ENCODE results near the gene ARHGEF17. TPM values are rescaled to one million over a fixed set of nuclear protein-coding genes. Genes with fewer than 3 reads are reported as not detected.

The ARHGEF17 gene
- polyA plus RNA-seq, 2 of the 4 experiments (the other 2 are of a cell fraction) = 7.0 to 16.2 TPM

DNA sequence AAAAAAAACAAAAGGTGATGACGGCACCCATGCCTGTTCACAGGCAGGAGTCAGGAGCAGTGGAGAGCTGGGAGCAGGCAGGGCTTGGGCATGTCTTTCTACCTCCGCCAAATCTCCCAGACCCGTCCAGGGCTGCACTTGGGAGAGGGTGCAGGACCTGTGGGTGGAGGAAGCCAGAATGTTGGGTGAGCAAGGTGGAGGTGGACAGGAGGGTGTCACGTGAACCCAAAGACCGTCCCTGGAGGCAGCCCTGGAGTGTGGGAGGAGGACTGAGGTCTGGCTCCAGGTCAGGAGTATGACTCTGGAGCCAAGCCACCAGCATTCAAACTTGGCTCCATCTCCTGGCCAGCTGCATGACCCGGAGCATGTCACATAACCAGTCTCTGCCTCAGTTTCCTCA, 41.6 kb downstream of the ARHGEF17 start (continued):
- TF ChIP-seq, protein P1, sequence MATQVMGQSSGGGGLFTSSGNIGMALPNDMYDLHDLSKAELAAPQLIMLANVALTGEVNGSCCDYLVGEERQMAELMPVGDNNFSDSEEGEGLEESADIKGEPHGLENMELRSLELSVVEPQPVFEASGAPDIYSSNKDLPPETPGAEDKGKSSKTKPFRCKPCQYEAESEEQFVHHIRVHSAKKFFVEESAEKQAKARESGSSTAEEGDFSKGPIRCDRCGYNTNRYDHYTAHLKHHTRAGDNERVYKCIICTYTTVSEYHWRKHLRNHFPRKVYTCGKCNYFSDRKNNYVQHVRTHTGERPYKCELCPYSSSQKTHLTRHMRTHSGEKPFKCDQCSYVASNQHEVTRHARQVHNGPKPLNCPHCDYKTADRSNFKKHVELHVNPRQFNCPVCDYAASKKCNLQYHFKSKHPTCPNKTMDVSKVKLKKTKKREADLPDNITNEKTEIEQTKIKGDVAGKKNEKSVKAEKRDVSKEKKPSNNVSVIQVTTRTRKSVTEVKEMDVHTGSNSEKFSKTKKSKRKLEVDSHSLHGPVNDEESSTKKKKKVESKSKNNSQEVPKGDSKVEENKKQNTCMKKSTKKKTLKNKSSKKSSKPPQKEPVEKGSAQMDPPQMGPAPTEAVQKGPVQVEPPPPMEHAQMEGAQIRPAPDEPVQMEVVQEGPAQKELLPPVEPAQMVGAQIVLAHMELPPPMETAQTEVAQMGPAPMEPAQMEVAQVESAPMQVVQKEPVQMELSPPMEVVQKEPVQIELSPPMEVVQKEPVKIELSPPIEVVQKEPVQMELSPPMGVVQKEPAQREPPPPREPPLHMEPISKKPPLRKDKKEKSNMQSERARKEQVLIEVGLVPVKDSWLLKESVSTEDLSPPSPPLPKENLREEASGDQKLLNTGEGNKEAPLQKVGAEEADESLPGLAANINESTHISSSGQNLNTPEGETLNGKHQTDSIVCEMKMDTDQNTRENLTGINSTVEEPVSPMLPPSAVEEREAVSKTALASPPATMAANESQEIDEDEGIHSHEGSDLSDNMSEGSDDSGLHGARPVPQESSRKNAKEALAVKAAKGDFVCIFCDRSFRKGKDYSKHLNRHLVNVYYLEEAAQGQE (IDR thresholded peaks at IDR 0.05) = no peak
- no peak for TF ChIP-seq NR3C1 (IDR thresholded peaks at IDR 0.05)

GRCh38 chr11:73350908-73351636, 43.0 kb downstream of the ARHGEF17 start:
- 22% methylated on average over 16 of the region's 16 CpGs for WGBS (ENCODE audit: missing lambda C conversion rate)
- Histone ChIP-seq H3K4me1 (no peaks in the 10 kb centered on the region), H3K4me3 (no peak overlapping the region), H3K4me2 (peak overlapping the region; percentile 32; the same call in 2 of the 3 replicates), H3K27ac (no peak overlapping the region), H3K9me3 (no peaks in the 10 kb centered on the region)
- ChIA-PET POLR2A (interaction anchor here (1.0 to 1.4 kb wide), 3 partner anchors 9 to 43 kb away, joined by 3 to 7 read pairs (median 4); no protein-coding TSS in a partner anchor), CTCF (interaction anchor here (0.5 to 39.3 kb wide), 50 partner anchors 11 to 1097 kb away, joined by 3 to 667 read pairs (median 4); partner anchors contain the start of genes ARHGEF17 and RELT)
- DNase-seq (ENCODE audit: low read depth in 1 of 2, low spot score in 1 of 2) = peak; percentile 73 to 92
- ATAC-seq = peak; percentile 47 to 80; a peak in 5 of 6 replicates
- FAIRE-seq = no peak
- TF ChIP-seq EHMT2 (IDR thresholded peaks at IDR 0.05; ENCODE audit: low read depth) (no peak), CEBPB (IDR thresholded peaks at IDR 0.05) (peak; percentile 81 to 87; a peak in 3 of 4 replicates), TP53 (CRISPR knock-in tag; IDR thresholded peaks at IDR 0.05) (no peak), RAD21 (conservative IDR thresholded peaks at IDR 0.05 in 1 of 2, IDR thresholded peaks at IDR 0.05 in 1 of 2) (peak; percentile 72 to 73), SMC3 (IDR thresholded peaks at IDR 0.05) (peak; percentile 80)
- TF ChIP-seq, protein P2, sequence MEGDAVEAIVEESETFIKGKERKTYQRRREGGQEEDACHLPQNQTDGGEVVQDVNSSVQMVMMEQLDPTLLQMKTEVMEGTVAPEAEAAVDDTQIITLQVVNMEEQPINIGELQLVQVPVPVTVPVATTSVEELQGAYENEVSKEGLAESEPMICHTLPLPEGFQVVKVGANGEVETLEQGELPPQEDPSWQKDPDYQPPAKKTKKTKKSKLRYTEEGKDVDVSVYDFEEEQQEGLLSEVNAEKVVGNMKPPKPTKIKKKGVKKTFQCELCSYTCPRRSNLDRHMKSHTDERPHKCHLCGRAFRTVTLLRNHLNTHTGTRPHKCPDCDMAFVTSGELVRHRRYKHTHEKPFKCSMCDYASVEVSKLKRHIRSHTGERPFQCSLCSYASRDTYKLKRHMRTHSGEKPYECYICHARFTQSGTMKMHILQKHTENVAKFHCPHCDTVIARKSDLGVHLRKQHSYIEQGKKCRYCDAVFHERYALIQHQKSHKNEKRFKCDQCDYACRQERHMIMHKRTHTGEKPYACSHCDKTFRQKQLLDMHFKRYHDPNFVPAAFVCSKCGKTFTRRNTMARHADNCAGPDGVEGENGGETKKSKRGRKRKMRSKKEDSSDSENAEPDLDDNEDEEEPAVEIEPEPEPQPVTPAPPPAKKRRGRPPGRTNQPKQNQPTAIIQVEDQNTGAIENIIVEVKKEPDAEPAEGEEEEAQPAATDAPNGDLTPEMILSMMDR (IDR thresholded peaks at IDR 0.05) = peak; percentile 94

- FAIRE-seq (no peak), DNase-seq (ENCODE audit: low read depth in 1 of 2, low spot score in 1 of 2) (no peak), ATAC-seq (no peak)
- H3K9me3 ChIP-seq = no peaks in the 10 kb centered on the region
- ChIA-PET CTCF (interaction anchor here (0.8 to 39.3 kb wide), 8 partner anchors 9 to 309 kb away, joined by 3 to 667 read pairs (median 44); partner anchors contain the start of gene RELT), POLR2A (no interaction called here)
- H3K4me1 ChIP-seq = no peaks in the 10 kb centered on the region
- H3K27ac ChIP-seq = no peak overlapping the region
- no peak overlapping the region for H3K4me3 ChIP-seq
- WGBS (ENCODE audit: missing lambda C conversion rate) = 84% methylated on average over 4 of the region's 4 CpGs
- no peak overlapping the region for H3K4me2 ChIP-seq
- TF ChIP-seq PBX3 (IDR thresholded peaks at IDR 0.05) (no peak), HEYL (CRISPR knock-in tag; IDR thresholded peaks at IDR 0.05) (no peak), NFE2L2 (conservative IDR thresholded peaks at IDR 0.05; ENCODE audit: low read length) (no peak), PHF8 (IDR thresholded peaks at IDR 0.05; ENCODE audit: borderline replicate concordance, low read depth) (no peak), SREBF2 (IDR thresholded peaks at IDR 0.05) (no peak), RFX5 (IDR thresholded peaks at IDR 0.05) (no peak), NR3C1 (IDR thresholded peaks at IDR 0.05) (no peak), ZC3H11A (IDR thresholded peaks at IDR 0.05) (no peak), EHMT2 (IDR thresholded peaks at IDR 0.05; ENCODE audit: low read depth) (no peak), KDM5A (IDR thresholded peaks at IDR 0.05) (no peak)
- TF ChIP-seq, protein P3, sequence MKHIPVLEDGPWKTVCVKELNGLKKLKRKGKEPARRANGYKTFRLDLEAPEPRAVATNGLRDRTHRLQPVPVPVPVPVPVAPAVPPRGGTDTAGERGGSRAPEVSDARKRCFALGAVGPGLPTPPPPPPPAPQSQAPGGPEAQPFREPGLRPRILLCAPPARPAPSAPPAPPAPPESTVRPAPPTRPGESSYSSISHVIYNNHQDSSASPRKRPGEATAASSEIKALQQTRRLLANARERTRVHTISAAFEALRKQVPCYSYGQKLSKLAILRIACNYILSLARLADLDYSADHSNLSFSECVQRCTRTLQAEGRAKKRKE (CRISPR knock-in tag; IDR thresholded peaks at IDR 0.05; ENCODE audit: low read depth) = no peak
- TF ChIP-seq, protein P4, sequence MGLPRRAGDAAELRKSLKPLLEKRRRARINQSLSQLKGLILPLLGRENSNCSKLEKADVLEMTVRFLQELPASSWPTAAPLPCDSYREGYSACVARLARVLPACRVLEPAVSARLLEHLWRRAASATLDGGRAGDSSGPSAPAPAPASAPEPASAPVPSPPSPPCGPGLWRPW (IDR thresholded peaks at IDR 0.05) = no peak
Observed at GRCh38 chr11:73353422-73353821, 45.3 kb downstream of the ARHGEF17 start.

All from A549 (cell line).